ENCODE results near the gene SLC9A2.

DNA sequence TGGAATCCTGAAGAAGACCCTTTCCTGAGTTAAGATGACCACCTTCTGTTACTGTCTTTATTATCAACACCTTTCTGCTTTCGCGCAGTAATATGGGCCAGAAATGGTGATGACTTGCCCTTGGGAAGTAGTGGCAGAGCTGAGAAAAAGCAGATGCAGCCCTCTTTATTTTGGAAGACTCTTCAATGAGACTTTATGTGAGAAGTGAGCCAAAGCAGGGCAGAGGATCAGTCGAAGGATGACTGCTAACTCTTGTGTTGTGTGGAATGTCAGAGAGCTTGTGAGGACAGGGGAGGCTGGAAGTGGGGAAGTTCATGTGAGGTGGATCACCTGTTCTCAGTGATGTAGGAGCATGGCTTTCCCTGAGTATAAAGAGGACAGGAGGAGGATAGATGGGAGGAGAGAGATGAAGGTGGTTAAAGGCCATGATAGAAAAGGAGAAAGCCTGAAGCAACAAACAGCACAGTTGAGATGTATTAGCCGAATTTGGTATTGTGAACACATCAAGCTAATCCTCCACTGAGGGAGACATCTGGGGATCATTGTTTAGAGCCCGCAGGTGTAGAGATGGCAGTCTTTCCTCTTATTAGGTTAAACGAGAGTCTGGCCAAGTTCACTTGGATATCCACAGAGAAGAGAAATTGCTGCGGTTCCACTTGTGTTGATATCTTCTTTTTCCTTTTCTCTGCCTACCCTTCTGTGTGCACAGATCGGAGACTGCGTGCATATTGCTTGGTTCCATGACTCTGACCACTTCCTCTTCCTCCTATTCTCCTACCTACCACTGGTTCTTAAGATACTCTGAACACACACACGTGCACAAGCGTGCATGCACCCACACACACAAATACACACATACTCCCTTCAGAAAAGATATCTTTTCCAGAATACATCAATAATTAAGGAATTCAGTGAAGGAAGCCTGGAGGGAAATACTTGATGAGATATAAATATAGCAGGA, 67.4 kb downstream of the SLC9A2 start:
- TF ChIP-seq EZH2 (IDR thresholded peaks at IDR 0.05) (no peak), POLR2AphosphoS5 (IDR thresholded peaks at IDR 0.05; ENCODE audit: borderline replicate concordance, low read depth, low read length) (no peak), FOXP2 (optimal IDR thresholded peaks at IDR 0.05; ENCODE audit: control extremely low read depth, extremely low read length, insufficient read depth) (no peak)

Measured in SK-N-MC (cell line).